Neural crest cell (in vitro differentiated cells): ENCODE data around the gene CTBP1. TPM values are rescaled to one million over a fixed set of nuclear protein-coding genes. Genes with fewer than 3 reads are reported as not detected.

Experiments used
- DNase-seq: peaks from one replicate; pipeline ENCODE4 v3.0.0; 2021; ENCODE audit warnings: low read depth, mixed read lengths, low spot score
- H3K27ac Mint-ChIP-seq: one replicate; pipeline ENCODE4 v1.8.0; 2021; ENCODE audit warnings: mild to moderate bottlenecking, mixed read lengths; ENCODE audit not compliant: unreplicated experiment
- H3K27me3 Mint-ChIP-seq: 2 replicates; pipeline ENCODE4 v1.8.0; 2021; ENCODE audit warnings: low read depth, mild to moderate bottlenecking, mixed read lengths
- H3K36me3 Mint-ChIP-seq: 2 replicates; pipeline ENCODE4 v1.8.0; 2021; ENCODE audit warnings: low read depth, mild to moderate bottlenecking, mixed read lengths
- H3K4me1 Mint-ChIP-seq: 2 replicates; pipeline ENCODE4 v1.8.0; 2021; ENCODE audit warnings: mixed read lengths
- H3K4me3 Mint-ChIP-seq: one replicate; pipeline ENCODE4 v1.8.0; 2021; ENCODE audit warnings: mild to moderate bottlenecking, mixed read lengths
- H3K9me3 Mint-ChIP-seq: 2 replicates; pipeline ENCODE4 v1.8.0; 2021; ENCODE audit warnings: mixed read lengths
- total RNA-seq: library from RNA; stranded (reverse); gene quantifications from 2 replicates; pipeline ENCODE4 v1.2.1, GENCODE V29; 2021
- TF ChIP-seq, protein P1 (sequence below): fragments of 200-600 bp; sonication (generic); conservative IDR thresholded peaks from 2 replicates; pipeline ENCODE4 v1.5.0; 2021; ENCODE audit warnings: antibody characterized with exemption, mild to moderate bottlenecking

The CTBP1 gene
- total RNA-seq, 1 donor from 2014 or later, result 219 TPM

DNA sequence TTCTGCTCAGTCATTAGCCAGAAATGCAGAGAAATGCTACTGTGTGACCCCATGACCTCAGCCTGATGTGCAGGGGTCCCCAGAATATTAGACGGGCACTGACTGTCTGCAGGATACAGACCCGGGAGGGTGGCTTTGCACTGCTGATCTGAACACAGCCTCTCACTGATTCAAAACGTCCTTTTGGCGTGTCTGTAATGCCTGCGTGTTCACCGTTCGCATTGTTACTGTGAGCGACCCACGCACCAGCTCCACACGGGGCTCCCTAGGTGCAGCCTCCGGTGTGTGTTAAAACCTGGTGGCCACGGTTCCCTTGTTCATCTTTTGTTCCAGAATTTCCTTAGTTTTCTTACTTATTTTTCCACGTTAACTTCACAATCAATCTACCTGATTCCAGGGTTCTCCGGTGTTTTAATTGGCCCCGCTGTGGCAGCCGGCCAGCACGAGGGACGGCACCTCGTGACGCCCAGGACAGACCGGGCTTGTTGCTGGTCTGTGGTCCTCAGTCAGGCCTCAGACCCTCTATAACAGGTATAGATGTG, 44.6 kb downstream of the CTBP1 start:
- Mint-ChIP-seq H3K27ac (no peak overlapping the region), H3K9me3 (no peaks in the 10 kb centered on the region), H3K36me3 (no peaks in the 10 kb centered on the region), H3K27me3 (no peaks in the 10 kb centered on the region), H3K4me3 (no peak overlapping the region), H3K4me1 (no peaks in the 10 kb centered on the region)
- TF ChIP-seq, protein P1, sequence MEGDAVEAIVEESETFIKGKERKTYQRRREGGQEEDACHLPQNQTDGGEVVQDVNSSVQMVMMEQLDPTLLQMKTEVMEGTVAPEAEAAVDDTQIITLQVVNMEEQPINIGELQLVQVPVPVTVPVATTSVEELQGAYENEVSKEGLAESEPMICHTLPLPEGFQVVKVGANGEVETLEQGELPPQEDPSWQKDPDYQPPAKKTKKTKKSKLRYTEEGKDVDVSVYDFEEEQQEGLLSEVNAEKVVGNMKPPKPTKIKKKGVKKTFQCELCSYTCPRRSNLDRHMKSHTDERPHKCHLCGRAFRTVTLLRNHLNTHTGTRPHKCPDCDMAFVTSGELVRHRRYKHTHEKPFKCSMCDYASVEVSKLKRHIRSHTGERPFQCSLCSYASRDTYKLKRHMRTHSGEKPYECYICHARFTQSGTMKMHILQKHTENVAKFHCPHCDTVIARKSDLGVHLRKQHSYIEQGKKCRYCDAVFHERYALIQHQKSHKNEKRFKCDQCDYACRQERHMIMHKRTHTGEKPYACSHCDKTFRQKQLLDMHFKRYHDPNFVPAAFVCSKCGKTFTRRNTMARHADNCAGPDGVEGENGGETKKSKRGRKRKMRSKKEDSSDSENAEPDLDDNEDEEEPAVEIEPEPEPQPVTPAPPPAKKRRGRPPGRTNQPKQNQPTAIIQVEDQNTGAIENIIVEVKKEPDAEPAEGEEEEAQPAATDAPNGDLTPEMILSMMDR, result no peak
- no peak for DNase-seq

DNA sequence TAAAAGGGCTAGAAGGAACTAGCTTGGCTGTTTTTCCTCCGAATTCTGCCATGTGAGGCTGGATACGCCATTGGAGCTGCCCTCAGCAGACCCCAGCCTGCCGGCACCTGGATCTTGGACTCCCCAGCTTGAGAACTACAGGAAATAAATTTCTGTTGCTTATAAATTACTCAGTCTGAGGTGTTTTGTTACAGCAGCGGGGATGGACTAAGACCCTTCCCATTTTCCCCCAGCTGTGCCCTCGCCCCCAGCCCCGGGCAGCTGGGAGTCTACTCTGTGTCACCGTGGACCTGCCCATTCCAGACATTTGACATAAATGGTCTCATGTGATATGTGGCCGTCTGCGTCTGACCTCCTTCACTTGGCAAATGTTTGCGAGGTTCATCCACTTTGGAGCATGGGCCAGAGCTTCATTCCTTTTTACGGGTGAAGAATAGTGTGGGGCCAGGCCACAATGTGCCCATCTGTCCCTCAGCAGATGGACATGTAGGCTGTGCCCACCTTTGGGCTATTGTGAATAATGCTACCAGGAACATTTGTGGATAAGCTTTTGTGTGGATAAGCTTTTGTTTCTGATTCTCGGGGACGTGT, 45.8 kb downstream of the CTBP1 start:
- no peak overlapping the region for H3K27ac Mint-ChIP-seq

GRCh38 chr4:1202526-1203011, 46.4 kb downstream of the CTBP1 start:
- H3K4me1 Mint-ChIP-seq, result no peaks in the 10 kb centered on the region
- no peak overlapping the region for H3K4me3 Mint-ChIP-seq
- DNase-seq, result no peak
- no peaks in the 10 kb centered on the region for H3K36me3 Mint-ChIP-seq
- H3K27ac Mint-ChIP-seq, result no peak overlapping the region
- no peaks in the 10 kb centered on the region for H3K9me3 Mint-ChIP-seq
- TF ChIP-seq, protein P1, result no peak
- no peaks in the 10 kb centered on the region for H3K27me3 Mint-ChIP-seq

More for the DNA sequence above, 45.8 kb downstream of the CTBP1 start:
- H3K9me3 Mint-ChIP-seq, result no peaks in the 10 kb centered on the region
- H3K4me1 Mint-ChIP-seq, result no peaks in the 10 kb centered on the region
- no peak for DNase-seq
- H3K4me3 Mint-ChIP-seq, result no peak overlapping the region
- no peaks in the 10 kb centered on the region for H3K27me3 Mint-ChIP-seq
- no peaks in the 10 kb centered on the region for H3K36me3 Mint-ChIP-seq
- TF ChIP-seq, protein P1, result no peak

DNA sequence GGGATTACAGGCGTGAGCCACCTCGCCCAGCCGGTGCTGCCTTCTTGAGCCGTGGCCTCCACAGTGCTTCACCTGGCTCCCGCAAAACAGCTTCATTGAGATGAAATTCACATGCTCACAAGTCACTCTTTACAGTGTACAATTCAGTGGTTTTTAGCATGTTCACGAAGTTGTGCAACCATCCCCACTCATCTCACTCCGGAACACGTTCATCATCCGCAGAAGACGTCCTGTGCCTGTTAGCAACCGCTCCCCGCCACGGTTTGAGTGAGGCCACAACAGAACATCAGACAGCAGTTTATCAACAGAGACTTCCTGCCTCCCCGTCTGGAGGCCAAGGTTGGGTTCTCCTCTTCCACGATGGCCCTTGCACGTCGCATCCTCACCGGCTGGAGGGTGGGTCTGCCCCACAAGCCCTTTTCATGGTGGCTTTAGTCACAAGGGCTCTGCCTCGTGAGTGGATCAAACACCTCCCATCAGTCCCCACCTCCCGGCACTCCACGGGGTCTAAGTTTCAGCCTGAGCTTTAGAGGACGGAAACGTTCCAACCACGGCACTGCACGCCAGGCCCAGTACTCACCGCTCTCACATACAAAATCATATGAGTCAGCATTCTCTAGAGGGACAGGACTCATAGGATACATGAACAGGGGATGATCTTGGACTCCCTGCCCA, 46.9 kb downstream of the CTBP1 start:
- no peaks in the 10 kb centered on the region for H3K36me3 Mint-ChIP-seq
- peak overlapping the region; percentile 1 for H3K27ac Mint-ChIP-seq
- no peak for DNase-seq
- H3K9me3 Mint-ChIP-seq, result no peaks in the 10 kb centered on the region
- no peaks in the 10 kb centered on the region for H3K4me1 Mint-ChIP-seq
- H3K27me3 Mint-ChIP-seq, result no peaks in the 10 kb centered on the region
- TF ChIP-seq, protein P1, result no peak
- no peak overlapping the region for H3K4me3 Mint-ChIP-seq

DNA sequence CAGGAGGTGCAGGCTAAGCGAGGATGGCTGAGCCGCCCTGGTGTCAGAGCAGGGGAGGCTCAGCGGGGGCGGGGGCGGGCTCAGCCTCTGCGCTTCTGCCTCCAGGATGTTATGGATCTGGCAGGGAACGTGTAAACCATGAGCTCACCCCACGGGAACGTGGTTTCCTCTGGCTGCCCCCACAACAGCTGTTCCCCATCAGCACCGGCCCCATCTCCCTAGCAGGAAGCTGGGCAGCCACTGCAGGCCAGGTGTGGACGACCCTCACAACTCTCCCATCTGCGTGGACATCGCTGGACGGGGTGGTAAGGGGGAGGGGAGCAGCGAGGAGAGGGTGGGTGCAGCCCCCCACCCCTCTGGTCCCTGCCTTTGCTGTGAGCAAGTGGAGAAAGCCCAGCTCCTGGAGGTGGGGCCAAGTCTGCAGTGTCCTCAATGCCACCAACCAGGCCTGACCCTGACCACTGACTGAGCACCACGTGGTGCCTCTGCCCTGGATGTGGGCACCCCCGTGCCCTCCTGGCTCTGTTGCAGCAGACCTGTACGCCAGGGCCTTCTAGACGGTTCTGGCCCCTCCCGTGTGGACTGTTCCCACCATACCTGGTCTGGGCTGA, 48.4 kb downstream of the CTBP1 start:
- TF ChIP-seq, protein P1, result no peak
- Mint-ChIP-seq H3K4me1 (no peaks in the 10 kb centered on the region), H3K36me3 (no peaks in the 10 kb centered on the region), H3K4me3 (no peak overlapping the region), H3K27me3 (no peaks in the 10 kb centered on the region), H3K9me3 (no peaks in the 10 kb centered on the region), H3K27ac (no peak overlapping the region)
- no peak for DNase-seq
